Activated gamma-delta T cell treated with Interleukin-2 at 50 U/mL for 16 hours (primary cell): Measurements from ENCODE around the gene FBF1.

Experiments used
- DNase-seq: peaks from one replicate; pipeline ENCODE4 v3.0.0-alpha.2; 2020

Gene FBF1

DNA sequence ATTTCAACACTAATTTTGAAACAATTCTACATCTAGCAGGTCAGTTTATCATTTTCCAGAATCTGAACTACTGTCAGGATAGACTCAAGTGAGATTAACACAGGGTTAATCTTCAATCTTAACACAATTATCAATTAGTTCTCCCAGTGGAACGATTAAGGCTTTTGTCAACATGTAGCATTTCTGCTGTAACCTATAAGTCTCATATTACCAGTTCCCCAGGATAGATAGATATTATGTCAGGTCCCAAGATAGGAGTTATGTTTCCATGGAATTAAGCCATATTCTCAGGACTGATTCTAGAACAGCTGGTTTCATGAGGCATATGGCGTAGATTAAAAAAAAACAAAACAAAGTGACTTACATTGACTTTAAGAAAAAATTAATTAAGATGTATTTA, 4.4 kb upstream of the FBF1 start:
- no peak for DNase-seq

DNA sequence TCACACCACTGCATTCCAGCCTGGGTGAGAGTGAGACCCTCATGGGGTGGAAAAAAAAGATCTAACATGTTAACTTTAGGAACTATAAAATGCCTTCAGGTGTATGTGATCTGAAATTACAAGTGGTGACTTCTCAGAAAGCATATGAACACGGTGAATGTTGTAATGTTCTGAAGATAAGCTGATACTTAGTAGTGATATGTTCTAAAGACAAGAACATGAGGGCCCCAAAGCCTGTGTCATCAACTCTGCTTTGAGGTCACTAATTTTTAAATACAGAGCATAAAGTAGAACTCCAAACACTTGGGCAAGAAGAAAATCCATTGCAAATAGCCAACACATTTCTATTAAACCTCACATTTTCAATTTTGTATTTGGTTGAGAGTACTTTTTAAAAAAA, 2.6 kb upstream of the FBF1 start:
- DNase-seq, result no peak

DNA sequence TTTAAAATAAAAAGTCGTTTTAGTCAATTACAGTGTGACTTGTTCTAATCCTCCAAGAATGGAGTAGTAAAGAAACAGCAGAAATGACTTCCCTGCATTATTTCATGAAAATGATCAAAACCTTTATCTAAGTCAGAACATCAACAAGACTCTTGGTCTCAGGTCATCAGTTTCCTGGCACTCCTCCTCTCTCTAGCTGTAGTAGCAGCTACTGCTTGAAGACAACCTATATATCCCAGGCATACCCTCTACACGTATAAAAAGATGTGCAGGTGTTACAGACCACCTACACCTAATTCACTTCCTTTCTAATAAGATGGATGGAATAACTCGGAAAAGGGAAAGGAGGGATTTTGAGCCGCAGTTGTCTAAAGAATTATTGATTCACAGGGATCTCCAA, 1.6 kb upstream of the FBF1 start:
- no peak for DNase-seq

DNA sequence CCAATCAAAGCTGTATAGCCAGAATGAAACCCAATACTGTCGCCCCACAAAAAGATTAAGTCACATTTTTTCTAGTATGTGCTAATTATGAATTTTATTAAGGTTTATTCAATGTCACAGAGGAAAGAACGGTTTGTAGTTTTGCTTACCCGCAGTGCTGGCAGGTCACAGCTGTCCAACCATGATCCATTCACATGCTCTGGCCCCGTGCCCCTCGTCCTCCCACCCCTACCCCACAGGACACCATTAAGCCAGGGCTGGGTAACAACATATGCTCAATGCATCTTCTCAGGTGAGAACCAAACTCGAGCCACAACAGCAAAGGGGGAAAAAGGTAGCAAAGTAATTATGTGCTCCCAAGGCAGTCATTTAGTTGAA, 589 bp upstream of the FBF1 start:
- no peak for DNase-seq

DNA sequence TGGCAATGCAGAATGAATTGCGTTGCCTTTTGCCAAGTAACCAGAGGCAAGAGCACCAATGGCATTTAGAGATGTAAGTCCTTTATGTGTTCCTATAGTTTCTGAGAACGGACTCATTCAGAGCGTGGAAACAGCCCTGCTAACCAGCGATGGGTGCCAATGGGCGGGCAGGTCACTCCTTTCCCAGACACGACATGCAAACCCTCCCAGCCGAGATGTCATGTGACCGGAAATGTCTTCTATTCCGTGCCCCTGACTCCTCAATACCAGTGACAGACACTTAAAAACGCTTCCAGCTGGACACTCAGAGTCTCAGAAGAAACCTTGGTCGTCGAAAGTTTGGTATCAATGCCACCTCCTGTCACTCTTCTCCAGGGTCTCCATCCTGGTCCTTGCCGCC, 3.2 kb downstream of the FBF1 start:
- no peak for DNase-seq

DNA sequence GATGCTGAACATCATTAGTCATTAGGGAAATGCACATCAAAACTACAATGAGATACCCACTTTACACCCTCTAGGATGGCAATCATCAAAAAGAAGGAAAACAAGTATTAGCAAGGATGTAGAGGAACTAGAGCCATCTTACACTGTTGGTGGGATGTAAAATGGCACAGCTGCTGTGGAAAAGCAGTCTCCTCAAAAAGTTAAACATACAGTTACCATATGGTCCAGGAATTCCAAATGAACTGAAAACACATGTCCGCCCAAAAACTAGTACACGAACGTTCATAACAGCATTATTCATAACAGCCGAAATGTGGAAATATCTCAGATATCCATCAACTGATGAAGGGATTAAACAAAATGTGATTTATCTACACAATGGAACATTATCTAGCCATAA, 7.0 kb downstream of the FBF1 start:
- DNase-seq, result no peak

DNA sequence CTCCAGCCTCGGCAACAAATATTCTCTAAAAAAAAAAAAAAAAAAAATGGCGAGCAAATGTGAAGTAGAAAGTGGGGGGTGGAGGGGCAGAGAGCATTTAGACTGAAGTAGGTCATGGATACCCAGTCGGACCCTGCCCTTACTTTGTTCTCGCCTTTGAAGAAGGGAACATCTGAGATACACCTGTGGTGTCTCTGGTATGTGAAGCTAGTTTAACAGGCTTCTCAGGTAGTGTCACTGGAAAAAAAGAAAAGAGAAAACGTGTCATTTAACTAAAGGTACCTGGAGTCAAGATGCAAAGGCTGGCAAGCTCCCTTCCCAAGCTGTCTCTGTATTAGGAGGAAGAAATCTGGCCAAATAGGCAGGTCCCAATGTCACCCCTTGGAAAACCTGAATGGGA, 8.0 kb downstream of the FBF1 start:
- no peak for DNase-seq

DNA sequence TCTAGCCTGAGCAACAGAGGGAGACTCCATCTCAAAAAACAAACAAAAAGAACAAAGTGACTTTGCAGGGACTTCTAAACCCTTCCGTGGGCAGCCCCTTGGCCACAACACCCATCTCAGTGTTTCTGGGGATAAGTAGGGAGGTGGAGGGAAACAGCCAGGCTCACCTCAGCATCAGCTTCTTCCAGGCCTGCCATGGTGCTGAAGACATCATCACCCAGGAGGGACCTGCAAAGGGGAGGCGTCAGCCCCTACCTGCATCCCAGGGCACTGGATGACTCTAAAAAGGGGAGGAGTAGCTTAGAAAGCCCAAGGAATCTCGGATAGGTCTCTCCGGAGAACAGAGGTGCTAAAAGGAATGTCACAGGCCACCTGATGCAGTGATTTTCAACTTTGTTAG, 9.8 kb downstream of the FBF1 start:
- no peak for DNase-seq

DNA sequence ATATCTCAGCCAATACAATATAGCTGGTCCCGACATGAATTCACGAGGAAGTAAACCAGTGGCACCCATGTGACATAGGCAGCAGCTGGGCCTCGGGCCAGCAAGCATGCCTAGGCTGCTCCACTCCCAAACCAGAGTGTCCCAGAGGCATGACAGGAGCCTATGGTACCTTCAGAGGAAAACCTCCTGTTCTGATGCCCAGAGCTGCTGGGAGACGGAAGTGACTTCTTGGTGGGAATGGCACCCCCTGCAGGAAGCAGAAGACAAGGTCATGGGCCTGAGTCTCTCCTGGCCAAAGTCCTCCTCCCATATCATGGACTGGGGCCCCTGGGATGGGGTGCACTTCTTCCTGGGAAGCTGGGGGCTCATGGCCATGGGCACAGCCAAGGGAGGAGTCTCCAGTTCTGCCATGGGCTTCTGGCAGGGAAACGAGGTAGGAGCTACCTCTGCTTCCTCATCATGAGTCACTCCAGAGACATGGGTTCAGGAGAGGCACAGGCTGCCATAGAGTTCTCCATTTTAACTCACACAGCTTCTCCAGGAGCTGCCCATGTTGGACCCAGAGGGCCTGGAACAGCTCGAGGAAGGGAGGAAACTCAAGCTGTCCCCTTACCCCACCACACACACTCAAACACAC, 13.4 kb downstream of the FBF1 start:
- DNase-seq, result no peak

DNA sequence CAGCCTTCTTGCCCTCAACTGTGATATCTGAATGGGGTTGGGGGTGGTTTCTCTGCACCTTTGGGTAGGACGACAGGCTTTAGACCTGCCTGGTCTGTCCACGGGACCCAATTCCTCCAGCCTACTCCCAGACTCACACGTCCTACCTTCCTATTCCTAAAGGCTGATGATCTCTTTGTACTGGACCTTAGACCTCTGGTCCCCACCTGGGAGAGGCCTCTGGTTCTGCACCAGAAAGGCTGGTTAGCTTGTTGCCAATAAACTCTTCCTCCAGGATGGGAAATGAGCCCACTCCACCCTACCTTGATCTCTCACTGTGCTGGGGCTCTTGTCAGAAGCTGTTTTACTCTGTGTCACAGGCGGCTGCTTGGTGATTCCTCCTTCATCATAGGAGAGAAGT, 14.4 kb downstream of the FBF1 start:
- no peak for DNase-seq

DNA sequence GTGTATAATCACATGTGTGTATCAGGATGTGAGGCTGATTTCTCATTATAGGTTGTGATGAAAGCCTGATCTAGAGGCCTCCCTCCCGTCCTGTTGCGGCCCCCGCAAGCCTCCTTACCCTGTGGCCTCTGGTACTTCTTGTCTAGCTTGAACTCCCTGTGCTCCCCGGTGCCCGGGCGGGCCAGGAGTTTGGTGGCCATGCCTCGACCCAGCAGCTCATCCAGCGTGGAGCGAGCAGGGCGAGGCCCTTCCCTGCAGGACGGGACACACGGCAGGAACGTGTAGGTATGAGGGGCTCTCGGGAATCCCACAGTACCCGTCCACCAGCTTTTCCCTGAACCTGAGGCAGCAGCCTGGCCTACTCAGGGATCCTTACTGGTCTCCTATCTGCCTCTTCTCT, 14.9 kb downstream of the FBF1 start:
- no peak for DNase-seq

DNA sequence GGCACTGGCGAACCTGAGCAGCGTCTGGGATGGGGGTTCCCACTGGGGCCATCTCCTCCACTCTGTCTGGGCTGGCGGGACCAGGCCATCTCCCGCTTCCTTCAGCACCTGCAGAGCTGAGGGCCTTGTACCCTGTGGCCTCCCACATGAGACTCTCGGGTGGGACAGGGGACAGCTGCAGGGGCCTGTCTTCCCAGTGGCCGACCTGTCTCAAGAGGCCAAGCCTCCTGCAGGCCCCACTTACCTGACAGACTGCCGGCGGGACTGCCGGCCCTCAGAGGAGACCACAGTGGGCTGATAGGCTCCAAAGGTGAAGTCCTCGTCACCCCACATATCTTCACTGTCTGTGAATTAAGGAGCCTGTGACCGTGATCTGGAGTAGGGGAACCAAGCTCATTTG, 15.7 kb downstream of the FBF1 start:
- no peak for DNase-seq

DNA sequence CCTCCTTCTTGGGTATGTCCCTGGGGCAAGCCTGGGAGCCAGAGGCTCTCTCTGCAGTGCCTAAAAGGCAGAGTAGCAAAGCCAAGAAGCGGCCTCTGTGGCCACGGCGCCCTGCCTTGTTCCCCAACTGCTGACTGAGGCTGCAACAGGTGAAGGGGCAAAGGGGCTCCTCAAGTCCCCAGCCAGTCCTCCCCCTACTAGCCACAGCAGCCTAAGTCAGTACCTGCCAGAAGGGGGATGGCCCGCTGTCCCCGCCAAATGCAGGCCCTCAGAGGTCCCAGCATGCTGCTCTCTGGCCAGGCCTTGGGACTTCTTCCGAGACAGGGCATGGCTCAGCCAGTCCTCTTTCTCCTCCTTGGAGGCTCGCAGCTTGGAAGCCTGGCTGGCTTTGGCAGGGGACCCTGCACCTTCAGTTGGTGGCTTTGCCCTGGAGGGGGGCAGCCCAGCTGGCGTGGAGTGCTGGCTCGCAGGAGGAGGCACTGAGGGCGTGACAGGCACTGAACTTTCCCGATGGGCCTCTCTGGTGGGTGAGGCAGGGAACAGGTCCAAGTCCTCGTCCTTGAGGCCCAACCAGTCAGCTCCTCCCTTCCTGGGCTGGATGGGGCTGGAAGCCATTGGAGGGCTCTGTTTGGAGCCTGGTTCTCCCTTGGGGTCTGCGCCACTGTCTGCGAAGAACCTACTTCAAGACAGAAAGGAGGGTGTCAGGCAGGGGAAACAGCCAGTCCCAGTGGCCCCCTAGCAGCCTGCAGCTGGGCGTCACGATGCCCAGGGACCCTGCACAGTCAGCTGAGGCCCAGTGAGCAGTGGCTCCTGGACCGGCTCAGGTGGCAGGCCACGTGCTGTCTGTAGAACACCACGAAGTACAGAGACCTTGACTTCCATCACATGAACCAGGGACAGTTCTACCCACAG, 17.6 kb downstream of the FBF1 start:
- DNase-seq, result no peak

DNA sequence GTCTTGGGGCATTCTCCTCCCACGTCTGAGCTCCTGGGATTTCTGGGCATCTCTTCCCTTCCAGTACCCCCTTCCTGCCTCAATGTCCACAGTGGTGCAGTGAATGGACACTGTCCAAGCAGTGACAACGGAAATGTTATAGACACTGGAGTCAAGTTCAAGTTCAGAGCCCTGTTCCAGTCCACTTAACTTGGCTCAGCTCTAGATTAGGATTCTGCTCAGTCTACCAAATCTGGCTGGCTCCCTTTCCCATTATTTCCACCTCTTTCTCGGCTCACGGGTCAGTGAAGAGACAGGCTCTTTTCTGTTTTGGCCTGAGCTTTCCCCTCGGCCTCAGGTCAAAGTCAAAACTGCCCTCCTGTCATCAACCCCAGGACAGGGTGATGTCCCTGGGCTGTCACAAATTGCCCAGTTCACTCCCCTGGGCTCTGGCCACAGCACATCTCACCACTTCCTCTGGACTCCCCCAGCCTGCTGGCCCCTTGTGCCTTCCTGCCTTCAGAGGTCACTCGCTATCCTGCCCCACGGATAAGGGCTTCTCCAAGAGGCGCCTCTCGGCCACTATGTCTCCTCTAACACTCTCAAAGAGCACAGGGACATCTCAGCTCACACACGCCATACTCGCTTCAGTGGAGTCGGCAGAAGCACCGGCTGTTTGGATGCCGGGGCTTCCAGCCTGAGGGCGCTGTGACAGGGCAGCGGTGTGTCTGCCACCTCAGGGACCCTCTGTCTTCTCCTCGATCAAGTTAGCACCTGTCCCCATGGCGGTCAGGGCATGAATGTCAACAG, 18.5 kb downstream of the FBF1 start:
- DNase-seq, result no peak

DNA sequence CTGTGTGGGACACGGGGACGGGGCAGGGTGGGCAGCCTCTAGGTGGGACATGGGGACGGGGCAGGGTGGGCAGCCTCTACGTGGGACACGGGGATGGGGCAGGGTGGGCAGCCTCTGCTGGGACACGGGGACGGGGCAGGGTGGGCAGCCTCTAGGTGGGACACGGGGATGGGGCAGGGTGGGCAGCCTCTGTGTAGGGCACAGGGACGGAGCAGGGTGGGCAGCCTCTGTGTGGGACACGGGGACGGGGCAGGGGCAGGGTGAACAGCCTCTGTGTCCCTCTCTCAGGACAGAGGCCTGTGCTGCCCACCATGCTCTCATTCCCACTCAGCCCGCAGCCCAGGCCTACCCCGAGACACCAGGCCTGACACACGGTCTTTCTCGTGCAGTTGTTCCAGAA, 19.2 kb downstream of the FBF1 start:
- no peak for DNase-seq

DNA sequence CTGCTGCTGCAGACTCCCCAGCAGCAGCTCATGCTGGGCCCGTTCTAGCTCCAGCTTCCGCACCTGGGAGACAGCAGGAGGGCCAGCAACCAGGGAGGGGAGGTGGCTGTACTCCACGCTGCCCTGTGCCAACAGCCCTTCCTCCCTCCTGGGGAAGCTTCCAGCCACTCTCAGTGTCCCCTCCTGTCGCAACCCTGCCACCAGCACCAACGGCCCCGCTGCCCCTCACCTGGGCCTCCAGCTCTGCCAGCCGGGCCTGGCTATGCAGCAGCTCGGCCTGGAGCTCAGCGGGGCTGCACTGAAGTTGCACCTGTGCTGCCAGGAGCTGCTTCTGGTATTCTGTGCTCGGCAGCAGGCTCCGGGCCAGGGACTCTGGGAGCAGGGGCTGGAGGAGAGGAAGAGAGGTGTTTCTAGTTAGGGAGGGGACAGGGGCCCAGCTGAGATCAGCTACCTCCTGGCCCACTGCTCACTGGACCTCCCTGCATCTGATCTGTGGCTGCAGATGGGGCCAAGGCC, 20.7 kb downstream of the FBF1 start:
- no peak for DNase-seq

DNA sequence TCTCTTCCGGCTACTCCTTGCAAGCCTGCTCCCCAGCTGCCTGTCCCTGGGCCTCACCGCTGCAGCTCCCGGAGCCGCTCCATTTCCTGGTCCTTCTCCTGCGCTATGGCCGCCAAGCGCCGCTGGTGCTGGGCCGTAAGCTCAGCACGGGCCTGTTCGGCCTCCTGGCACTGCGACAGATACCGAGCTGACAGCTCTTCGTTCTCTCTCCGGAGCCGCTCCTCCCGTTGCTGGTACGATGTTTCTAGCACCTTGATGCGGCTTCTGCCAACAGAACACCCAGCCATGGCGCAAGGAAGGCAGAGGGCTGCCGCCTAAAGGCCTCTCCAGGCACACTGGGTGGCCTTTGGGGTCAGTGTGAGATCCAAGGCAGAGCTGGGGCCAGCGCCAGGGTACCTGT, 21.2 kb downstream of the FBF1 start:
- no peak for DNase-seq

DNA sequence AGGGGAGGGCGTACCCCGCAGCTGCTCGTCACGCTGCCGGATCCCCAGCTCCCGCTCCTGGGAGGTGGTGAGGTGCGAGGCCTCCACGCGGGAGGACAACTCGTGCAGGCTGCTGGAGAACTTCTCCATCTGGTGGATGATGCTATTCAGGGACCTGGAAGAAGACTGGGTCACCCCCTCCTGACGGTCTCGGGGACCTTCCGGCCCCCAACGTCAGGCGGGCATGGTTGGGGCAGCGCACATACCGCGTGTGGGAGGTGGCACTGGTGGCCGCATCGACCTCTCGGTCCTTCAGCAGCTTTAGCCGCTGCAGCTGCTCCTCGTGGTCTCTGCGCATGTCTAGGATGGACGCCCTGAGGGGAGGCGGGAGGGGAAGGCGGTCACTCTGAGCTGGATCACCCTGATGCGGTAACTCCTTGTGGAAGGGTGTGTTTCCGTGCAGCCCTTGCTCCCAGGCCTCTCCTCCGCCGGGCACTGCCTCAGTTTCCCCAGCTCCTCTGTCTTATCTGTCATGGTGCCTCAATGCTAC, 22.9 kb downstream of the FBF1 start:
- DNase-seq, result no peak

DNA sequence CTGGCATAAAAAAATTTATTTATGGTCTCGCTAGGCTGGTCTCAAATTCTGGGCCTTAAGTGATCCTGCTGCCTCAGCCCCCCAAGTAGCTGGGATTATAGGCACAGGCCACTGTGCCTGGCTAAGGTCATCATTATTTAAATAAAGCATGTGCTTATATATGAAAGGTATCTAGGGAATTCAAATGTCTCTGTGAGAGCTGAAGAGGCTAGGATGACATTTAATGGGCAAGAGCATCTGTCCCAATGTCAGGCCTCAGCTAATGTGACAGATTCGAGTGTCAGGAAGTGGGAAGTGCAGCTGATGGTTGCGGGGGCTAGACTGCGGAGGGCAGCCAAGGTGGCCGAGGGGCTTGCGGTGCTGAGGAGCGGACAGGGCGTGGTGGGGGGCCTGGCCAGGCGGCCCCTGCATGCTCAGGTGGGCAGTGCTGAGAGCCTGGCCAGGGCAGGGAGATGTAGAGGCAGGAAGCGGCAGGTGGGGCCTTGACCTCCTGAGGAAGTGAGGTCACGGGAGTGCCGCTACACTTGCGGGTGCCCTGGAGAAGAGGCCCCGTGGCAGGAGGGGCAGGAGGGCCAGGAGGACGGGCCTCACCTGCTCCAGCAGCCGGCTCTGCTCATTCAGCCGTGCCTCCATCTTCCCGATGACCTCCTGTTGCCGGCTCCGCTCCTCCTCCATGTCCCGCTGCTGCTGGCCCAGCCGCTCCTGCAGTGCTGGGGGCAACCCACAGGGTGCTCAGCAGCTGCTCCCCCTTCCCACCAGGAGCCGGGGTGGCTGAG, 23.5 kb downstream of the FBF1 start:
- DNase-seq, result no peak

DNA sequence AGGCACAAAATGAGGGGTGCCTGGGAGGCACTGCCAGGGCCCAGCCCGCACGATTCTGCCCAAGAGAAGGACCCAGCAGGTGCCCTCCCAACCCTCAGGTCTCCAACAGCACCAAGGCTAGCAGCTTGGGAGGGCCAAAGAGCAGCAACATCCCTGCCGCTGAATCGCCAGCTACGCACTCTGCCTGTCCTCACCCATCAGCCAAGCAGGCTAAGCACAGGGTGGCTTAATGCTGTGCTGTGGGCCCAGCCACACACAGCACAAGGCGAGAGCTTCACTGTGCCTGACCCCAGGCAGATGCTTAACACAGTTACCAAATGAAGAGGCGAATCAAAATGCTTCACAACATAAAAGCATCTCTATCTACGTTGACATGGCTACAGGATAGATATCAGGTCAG, 25.6 kb downstream of the FBF1 start:
- no peak for DNase-seq

DNA sequence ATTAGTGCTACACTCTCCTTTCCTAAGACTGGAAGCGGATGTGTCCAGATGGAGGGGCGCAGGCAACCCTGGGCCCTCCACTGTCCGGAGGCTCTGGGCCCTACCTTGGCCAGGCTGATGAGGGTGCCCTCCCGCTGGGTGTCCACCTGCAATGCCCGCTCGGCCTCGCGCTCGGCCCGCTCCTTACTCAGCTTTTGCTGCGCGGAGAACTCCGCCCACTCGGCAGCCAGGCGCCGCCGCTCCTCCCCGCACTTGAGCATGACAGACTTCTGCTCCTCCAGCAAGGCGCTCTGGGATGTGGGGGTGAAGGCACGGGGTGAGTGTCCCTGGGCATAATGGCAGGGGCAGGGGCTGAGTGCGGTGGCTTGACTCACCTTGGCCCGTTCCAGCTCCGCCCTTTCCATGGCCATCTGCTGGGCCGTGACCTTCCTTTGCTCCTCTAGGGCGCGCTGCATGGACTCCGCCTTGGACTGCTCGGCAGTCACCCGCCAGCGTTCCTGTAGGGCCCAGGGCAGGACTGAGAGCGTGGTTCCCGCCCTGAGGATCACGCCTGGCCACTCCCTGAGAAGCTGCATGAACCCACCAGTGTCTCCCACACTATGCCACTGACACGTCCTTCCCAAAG, 26.1 kb downstream of the FBF1 start:
- no peak for DNase-seq

DNA sequence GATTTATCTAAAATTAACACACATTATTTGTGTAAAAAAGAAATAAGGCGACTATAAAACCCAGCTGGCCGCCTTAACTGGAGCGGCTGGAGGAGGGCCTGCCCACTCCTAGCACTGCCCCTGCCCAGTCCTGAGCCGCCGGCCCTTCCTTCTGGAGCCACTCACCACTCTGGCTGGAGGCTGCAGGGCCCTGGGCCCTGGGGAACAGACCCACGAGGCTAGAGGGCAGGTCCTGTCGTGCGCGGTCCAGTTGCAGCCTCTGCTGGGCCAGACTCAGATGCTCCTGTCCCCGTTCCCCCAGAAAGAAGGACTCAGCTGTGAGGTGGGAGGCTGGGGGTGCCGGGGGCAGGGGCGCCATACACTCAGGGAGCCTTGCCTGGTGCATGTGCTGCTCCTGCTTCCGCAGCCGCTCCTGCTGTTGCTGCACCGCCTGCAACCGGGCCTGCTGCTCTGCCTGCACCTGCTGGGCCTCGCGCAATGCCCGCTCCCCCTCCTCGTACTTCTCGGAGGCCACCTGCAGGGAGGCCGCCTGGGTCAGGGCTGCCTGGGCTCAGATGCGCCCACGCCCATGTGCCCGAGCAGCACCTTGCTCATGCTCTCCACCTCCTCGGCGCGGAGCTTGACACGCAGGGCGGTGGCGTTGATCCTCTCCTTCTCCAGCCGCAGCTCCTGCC, 27.2 kb downstream of the FBF1 start:
- no peak for DNase-seq
